ENCODE data around the gene DCUN1D2.

GRCh38 chr13:113519556-113519955 lies 29.0 kb upstream of the DCUN1D2 start:
- no peak for TF ChIP-seq CTCF (conservative IDR thresholded peaks at IDR 0.05; ENCODE audit: low read depth, low read length)
- TF ChIP-seq EZH2 (IDR thresholded peaks at IDR 0.05; ENCODE audit: low read length, unreplicated experiment): no peak
- no peak for TF ChIP-seq EZH2phosphoT487 (IDR thresholded peaks at IDR 0.05; ENCODE audit: borderline replicate concordance, low read length)

Data from PC-3 (cell line).